GM19467 (cell line): ENCODE results near the gene COL18A1.
"Not testable (repeated sequence)": the region's sequence is repeated elsewhere in the genome, so short reads cannot be mapped to it uniquely, and the experiment has no call there.

Source experiments
- ATAC-seq: cut with Tn5 transposase; IDR thresholded peaks from one replicate; pipeline ENCODE4 v1.9.1; 2021; ENCODE audit warnings: mild to moderate bottlenecking, moderate library complexity; ENCODE audit not compliant: unreplicated experiment

COL18A1 gene

DNA sequence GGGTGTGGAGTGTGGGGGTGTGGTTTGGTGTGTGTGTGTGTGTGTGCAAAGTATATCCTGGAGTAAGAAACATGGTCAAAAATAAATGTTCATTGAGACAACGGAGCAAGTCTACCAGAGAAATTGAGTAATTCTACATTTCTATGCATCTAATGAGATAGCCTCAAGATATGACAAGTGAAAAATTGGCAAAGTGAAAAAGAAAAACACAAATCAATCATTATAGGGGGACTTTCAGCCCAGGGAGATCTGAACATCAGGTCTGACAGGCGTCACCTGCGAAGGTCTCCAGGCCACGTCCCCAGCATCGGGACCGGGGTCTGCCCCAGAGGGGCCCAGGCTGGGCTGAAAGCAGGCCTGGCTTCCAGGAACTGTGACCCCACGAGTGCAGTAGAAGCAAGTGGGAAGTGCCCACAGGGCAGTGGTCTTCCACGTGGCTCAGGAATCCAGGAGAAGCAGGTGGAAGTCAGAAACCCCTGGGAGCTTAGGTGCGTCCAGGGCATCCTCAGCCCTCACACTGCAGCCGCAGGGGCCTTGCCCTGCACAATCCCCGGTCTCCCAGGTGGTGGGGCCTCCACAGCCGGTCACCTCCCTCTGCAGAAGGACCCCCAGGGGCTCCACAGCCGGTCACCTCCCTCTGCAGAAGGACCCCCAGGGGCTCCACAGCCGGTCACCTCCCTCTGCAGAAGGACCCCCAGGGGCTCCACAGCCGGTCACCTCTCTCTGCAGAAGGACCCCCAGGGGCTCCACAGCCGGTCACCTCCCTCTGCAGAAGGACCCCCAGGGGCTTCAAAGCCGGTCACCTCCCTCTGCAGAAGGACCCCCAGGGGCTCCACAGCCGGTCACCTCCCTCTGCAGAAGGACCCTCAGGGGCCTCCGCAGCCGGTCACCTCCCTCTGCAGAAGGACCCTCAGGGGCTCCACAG lies 96.4 kb downstream of the COL18A1 start:
- not testable (repeated sequence) for ATAC-seq

DNA sequence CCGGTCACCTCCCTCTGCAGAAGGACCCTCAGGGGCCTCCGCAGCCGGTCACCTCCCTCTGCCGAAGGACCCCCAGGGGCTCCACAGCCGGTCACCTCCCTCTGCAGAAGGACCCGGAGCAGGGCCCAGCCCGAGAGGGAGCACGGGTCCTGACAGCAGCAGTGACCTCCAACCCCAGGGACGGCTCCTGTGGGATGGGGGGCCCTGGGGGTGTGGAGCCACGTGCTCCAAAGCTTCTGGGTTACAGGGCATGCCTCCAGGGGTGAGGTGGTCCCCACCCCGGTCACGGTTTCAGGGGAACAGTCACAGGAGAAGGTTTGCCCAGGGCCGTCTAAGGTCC lies 97.0 kb downstream of the COL18A1 start:
- no peak for ATAC-seq

DNA sequence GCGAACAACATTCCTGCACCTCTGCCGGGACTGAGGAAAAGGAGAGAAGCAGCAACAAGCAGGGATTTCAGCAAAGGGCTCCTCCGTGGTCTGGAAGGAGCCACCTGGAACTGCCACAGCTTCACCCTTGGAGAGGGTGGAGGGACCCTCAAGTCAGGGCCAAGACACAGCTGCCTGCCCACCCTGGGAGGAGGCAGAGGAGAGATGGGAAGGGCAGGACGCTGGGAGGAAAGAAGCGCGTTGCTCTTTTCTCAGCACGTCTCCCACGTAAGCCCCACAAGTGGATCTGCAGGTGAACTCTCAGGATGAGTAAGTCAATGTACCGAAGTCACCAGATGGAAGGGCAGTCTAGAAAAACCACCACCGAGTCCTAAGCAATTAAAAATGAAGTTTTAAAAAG lies 97.6 kb downstream of the COL18A1 start:
- ATAC-seq, result no peak

DNA sequence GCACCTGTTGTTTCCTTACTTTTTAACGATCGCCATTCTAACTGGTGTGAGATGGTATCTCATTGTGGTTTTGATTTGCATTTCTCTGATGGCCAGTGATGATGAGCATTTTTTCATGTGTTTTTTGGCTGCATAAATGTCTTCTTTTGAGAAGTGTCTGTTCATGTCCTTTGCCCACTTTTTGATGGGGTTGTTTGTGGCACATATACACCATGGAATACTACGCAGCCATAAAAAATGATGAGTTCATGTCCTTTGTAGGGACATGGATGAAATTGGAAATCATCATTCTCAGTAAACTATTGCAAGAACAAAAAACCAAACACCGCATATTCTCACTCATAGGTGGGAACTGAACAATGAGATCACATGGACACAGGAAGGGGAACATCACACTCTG lies 98.3 kb downstream of the COL18A1 start:
- not testable (repeated sequence) for ATAC-seq

DNA sequence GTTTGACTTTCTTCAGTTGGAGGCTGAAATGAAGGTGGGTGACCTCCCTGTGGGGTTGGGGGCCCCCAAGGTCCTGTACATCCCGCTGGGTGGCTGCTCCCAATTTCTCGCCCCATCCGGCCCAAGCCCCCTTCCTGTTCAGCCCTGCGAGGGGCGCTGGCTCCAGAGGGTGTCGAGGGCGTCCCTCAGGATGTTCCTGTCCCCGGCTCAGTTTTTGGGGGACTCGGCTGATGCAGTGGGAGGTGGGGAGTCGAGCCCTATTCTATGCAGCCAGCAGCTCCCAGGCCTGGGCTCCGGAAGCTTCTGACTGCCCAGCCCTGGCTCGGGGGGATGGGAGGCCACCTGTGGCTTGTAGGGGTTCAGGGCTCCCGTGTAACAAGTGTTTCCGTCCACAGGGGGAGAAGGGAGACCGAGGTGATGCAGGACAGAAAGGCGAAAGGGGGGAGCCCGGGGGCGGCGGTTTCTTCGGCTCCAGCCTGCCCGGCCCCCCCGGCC lies 99.1 kb downstream of the COL18A1 start:
- no peak for ATAC-seq

DNA sequence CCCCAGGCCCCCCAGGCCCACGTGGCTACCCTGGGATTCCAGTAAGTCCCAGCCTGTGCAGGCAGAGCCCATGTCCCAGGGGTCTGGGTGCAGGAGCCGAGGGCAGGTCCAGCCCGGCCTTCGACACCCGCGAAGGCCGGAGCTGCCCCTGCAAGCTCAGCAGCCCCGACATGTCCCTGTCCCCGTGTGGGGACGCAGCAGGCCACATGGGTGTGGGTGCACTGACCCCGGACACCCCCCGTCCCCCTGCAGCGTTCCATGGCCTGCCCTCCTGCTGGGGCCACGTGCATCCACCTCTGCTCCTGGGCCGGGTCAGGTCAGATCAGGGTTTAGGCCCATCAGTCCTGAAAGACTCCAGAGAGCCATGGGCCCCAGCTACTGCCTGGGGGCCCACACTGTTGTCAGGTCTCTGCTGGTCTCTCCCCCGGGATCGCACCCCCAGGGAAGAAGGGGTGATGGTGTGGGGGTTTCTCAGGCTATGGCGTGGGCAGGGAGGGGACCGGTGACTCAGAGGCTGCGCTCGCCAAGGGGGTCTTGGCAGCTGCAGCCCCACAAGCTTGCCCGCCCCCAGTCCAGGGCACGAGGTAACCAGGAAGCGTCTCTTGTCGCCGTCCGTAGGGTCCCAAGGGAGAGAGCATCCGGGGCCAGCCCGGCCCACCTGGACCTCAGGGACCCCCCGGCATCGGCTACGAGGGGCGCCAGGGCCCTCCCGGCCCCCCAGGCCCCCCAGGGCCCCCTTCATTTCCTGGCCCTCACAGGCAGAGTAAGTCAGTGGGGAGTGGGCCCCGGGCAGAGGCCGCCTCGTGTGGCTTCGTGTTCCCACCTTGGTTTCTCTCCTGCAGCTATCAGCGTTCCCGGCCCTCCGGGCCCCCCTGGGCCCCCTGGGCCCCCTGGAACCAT lies 99.8 kb downstream of the COL18A1 start:
- ATAC-seq, result no peak

DNA sequence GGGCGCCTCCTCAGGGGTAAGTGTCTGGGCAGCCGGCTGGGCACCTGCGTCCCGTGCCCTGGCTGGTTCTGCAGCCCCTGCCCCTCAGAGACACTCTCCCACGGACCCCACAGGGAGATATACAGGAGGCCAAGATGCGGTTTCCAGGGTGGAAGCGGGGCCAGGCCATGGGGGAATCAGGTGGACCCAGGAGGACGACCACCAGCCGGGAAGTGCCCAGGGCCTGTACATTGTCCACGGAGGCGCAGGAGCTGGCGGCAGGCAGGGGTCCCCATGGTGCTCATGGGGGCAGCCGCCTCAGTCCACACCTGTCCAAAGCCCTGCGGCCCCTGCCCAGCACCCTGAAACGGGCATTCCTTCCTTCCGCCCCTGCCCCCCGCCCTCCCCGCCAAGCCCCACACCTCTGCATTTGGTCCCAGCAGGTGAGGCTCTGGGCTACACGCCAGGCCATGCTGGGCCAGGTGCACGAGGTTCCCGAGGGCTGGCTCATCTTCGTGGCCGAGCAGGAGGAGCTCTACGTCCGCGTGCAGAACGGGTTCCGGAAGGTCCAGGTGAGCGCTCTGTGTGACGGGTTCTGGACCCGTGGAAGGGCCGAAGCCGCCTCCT lies 100.6 kb downstream of the COL18A1 start:
- ATAC-seq, result no peak

DNA sequence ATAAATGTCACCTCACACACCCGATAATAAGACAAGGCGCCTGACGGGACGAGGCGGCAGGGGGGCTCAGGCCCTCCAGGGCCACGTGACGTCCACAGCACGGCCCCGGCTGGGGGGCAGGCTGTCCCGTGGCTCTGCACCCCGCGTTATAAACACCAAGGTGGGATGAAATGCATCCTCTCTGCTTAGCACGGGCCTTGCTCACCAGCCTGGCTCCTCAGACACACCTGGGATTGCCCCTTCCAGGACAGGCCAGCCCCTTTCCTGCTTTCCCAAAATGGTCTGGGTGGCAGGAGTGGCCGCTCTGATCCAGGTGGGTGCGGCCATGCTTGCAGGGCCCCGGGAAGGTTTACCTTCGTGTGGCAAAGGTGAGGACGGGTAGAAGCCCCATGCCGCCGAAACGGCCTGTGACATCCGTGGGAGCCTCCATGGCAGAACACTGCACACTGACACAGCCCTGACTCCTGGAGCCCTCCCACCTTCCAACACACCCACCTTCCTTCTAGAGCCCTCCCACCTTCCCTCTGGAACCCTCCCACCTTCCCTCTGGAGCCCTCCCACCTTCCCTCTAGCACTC lies 101.4 kb downstream of the COL18A1 start:
- ATAC-seq, result no peak

DNA sequence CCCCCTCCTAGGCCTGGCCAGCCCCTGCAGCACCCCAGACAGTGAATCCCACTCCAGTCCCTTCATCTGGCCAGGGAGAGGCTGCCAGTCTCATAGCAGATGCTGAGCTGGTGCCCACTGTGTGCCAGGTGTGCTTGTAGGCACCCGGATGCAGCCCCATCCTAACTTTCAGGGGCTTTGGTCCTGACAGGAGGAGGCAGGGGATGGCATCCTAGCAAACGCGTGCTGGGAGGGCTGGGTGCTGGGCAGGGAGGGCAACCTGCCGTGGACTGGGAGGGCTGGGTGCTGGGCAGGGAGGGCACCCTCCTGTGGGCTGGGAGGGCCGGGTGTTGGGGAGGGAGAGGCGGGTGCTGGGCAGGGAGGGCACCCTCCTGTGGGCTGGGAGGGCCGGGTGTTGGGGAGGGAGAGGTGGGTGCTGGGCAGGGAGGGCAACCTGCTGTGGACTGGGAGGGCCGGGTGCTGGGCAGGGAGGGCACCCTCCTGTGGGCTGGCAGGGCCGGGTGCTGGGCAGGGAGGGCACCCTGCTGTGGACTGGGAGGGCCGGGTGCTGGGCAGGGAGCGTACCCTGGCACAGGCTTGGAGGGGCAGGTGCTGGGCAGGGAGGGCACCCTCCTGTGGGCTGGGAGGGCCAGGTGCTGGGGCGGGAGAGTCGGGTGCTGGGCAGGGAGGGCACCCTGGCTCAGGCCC lies 102.0 kb downstream of the COL18A1 start:
- ATAC-seq, result no peak

DNA sequence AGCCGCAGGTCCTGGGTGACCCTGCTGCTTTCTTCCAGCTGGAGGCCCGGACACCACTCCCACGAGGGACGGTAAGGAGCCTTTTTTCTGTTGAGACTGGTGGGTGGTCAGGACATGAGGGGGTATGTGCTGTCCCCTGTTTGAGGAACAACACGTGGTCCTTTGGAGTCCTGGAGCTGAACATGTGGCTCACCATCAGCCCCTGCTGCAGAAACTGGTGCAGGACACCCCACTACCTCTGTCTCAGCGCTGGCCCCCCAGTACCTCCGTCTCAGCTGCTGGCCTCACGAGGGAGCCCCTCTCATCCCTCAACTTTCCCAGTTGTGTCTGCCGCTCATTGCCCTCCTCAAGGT lies 102.5 kb downstream of the COL18A1 start:
- no peak for ATAC-seq

DNA sequence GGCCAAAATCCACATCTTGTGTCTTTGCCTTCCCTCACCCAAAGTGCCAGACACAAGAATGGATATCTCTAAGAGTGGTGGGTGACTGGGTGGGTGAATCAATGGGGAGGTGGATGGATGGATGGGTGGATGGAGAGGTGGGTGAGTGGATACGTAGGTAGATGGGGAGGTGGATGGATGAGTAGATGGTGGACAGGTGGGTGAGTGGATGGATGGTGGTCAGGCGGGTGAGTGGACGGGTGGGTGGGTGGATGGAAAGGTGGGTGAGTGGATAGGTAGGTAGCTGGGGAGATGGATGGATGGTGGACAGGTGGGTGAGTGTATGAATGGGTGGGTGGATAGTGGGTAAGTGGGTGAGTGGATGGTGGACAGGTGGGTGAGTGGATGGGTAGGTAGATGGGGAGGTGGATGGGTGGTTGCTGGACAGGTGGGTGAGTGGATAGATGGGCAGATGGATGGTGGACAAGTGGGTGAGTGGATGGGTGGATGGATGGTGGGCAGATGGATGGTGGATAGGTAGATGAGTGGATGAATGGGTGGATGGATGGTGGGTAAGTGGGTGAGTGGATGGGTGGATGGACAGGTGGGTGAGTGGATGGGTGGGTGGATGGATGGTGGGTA lies 103.0 kb downstream of the COL18A1 start:
- ATAC-seq, result no peak

DNA sequence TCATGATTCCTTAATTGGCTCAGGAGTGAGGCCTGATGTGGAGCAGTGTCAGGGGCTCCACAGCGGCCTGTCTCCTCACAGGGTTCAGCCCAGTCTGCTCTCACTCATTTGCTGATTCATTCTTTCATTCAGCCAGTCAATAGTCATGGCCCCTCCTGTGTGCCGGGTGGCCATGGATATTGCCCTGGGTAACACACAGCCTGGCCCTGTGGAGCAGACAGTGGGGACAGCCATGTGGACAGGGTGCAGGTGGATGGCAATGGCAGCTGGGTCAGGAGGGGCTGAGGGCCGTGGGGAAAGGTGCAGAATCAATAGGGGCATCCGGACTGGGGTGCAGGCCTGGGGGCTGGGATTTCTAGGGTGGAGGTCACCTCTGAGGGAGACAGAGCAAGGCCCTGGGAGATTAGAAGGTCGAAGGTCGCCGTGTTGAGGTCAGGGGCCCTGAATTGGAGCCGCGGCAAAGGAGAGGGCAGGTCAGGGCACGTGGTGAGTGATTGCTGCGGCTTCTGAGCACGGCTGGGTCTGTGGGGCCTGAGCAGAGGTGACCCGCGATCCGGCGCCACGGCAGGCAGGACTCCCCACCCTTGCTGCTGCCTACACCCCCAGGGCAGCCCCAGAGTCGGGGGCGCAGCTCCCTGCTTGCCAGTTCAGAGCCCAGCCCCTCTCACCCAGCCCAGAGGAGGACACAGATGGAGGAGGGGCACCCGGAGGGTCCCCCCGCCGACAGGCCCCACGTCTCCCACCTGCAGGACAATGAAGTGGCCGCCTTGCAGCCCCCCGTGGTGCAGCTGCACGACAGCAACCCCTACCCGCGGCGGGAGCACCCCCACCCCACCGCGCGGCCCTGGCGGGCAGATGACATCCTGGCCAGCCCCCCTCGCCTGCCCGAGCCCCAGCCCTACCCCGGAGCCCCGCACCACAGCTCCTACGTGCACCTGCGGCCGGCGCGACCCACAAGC lies 103.9 kb downstream of the COL18A1 start:
- ATAC-seq, result no peak

DNA sequence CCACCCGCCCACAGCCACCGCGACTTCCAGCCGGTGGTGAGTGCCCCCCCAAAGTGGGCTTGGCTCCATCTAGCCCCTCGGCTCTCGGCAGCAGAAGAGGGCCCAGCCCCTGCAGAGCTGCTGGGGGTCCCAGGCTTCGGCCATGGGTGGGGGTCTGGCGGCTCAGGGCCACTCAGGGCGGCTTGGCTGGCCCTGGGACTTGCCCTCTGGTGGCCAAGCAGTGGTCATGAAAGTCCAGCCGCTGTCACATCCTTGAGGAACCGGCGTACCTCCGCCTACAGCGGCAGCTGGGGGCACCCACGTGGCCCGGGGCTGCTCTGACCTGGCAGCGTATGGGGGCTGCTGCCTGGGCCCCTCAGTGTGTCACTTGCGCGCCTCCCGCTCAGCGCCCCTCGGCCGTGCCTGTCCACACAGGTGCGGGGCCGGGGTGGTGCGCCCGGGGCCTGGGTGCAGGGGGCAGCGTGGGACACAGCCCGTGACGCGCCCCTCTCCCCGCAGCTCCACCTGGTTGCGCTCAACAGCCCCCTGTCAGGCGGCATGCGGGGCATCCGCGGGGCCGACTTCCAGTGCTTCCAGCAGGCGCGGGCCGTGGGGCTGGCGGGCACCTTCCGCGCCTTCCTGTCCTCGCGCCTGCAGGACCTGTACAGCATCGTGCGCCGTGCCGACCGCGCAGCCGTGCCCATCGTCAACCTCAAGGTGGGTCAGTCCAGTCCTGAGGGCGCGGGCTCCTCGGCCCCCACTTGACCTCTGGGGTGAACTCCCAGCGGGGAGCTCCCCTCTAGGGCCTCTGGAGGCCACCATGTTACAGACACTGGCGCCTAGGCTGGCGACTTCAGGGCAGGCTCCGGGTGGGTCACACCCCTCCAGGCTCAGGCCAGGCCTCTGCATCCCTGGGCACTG lies 104.9 kb downstream of the COL18A1 start:
- ATAC-seq, result no peak

DNA sequence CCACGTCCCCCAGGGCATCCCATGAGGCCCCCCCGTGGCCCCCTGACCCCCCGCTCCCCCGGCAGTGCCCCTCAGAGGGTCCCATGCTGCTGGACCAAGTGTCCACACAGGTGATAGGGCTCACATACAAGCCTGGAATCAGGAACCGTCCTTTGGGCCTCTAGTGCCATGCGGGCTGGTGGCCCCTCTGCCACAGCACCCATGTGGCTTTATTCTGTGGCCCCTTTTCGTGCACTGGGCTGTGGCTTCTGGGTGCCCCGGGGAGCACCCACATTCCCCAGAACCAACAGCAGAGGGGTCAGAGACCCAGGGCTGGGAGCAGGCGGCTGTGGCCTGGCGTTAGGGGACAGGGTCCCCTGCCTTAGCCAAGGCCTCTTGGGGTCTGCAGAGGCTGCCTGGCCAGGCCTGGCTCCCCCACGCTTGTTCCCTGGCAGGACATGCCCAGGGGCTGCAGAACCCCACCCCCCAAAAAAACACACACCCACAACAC lies 105.5 kb downstream of the COL18A1 start:
- no peak for ATAC-seq

DNA sequence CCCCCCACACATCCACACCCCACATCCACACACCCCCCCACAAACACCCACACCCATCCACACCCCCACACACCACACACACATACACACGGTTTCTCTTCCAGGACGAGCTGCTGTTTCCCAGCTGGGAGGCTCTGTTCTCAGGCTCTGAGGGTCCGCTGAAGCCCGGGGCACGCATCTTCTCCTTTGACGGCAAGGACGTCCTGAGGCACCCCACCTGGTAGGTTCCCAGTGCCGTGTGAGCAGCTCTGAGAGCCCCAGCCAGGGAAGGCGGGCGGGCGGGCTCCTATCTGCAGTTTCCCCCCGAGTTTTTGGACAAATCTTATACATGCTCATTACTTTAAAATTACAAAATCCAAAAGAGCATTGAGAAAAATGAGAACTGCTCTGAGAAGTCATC lies 106.0 kb downstream of the COL18A1 start:
- no peak for ATAC-seq

DNA sequence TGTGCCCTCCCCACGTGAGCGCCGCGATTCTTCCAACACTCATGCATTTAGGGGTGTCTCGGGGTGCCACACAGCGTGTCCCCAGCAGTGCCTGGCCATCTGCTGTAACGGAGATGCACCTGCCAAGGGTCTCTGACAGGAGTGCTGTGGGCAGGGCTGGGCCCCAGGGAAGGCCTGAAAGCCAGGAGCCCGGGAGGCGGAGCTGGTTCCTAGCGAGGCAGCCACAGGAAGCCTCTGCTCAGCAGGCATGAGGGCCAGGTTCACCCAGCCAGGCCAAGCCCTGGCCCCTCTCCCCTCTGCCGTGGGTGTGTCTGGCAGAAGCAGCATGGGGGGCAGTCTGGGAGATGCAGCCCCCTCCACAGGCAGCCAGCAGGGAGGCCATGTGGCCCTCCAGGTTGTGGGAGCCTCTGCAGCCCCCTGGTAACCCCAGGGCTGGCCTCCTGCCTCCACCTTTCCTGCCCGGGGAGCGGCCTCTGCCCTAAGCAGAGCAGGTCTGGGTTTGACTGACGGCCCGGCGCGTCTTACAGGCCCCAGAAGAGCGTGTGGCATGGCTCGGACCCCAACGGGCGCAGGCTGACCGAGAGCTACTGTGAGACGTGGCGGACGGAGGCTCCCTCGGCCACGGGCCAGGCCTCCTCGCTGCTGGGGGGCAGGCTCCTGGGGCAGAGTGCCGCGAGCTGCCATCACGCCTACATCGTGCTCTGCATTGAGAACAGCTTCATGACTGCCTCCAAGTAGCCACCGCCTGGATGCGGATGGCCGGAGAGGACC lies 106.9 kb downstream of the COL18A1 start:
- ATAC-seq, result no peak

DNA sequence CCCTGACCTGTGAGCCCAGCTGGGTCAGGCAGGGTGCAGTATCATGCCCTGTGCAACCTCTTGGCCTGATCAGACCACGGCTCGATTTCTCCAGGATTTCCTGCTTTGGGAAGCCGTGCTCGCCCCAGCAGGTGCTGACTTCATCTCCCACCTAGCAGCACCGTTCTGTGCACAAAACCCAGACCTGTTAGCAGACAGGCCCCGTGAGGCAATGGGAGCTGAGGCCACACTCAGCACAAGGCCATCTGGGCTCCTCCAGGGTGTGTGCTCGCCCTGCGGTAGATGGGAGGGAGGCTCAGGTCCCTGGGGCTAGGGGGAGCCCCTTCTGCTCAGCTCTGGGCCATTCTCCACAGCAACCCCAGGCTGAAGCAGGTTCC lies 107.6 kb downstream of the COL18A1 start:
- no peak for ATAC-seq
